GM21717 (cell line): ENCODE data around the gene FOXS1.
A peak's percentile ranks its signal among the peaks of the same experiment; 100 is the strongest.
"Not testable (repeated sequence)": the region's sequence is repeated elsewhere in the genome, so short reads cannot be mapped to it uniquely, and the experiment has no call there.

Experiments
- ATAC-seq: cut with Tn5 transposase; IDR thresholded peaks from one replicate; pipeline ENCODE4 v1.9.1; 2021; ENCODE audit warnings: mild to moderate bottlenecking, moderate library complexity; ENCODE audit not compliant: unreplicated experiment

The FOXS1 gene

DNA sequence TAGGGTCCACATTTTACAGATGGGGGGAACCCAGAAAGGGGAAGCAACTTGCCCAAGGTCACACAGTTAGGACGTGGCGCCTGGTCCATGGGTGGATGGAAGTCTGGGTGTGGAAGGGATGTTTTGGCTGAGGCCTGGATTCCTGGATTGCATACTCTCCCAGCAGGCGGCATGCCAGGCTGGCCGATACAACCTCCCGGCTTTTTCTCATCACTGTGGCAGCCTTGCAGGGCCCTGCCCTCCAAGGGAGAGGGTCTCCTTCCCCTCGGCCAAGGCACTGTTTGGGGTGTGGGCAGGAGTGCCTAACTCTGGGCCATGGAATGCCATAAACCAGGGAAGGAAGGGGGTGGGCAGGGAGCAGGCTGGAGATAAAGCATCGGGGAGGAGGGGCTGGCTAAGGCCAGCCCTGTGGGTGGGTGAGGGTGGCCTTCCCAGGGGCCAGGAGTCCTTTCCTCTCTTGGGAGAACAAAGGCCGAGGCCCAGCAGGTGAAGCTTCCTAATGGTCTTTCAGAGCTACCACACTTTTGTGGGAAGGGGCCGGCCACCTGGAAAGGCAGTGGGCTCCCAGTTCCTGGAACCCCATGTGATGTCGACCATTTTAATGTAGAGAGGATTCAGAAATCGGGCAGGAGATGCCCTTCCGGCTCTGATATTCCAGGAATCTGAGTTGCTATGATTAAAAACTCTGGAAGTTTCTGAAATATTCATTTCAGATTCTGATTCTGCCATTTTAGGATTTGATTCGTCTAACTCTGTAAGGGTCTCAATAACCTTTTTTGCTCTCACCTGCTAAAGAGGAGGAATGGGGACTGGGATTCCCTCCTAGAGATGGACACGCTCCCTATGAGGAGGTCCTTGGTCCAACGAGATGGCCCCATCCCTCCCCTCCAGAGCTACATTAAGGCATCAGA lies 4.2 kb downstream of the FOXS1 start:
- ATAC-seq = no peak

DNA sequence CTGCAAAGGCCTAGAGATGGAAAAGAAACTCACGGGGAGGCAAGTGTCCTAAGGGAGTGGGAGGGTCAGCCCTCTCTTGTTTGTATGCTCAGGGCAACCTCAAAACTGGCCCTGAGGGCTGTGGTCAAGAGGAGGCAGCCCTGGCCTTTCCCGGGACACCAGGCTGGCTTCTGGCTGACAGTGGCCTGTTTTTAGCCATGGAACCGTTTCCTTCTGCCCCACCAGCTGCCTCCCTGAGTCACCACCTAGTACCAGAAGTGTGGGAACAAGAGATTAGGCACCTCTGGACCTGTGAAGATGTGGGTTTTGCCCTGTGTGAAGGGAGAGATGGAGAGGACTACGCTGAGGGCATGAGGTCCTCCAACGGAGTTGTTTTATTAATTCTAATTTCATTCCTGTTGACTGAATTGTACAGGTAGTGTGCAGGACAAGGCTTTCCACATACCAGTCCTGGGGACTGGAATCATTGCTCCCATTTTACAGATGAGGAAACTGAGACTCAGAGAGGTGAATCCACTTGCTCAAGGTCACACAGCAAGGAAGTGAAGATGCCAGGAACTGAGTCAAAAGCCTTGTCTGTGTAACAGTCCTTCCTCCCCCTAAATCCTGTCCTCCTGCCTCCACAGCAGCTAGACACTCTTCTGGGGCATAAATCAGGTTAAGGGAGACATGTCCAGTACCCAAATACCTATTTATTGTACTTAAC lies 5.5 kb downstream of the FOXS1 start:
- ATAC-seq = no peak

DNA sequence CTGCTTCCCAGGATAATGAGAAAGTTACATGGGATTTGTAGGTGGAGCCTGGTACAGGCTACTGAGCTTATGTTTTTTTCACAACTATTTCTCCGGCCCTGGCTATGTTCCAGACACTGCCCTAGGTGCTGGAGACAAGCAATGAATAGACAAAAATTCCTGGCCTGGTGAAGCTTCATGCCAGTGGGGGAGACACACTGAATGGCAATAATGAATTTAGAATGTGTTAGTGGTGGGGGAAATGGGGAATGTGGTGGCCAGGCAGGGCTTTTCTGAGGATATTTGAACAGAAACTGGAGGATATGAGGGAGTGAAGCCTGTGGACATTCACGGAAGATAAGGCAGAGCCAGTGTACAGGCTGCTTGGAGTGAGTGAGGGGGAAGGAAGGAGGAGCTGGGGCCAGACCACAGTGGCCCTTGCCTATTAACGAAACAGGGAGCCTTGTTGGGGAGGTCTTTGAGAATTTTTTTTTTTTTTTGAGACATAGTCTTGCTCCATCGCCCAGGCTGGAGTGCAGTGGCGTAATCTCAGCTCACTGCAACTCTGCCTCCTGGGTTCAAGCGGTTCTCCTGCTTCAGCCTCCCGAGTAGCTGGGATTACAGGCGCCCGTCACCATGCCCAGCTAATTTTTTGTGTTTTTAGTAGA lies 6.6 kb downstream of the FOXS1 start:
- no peak for ATAC-seq

DNA sequence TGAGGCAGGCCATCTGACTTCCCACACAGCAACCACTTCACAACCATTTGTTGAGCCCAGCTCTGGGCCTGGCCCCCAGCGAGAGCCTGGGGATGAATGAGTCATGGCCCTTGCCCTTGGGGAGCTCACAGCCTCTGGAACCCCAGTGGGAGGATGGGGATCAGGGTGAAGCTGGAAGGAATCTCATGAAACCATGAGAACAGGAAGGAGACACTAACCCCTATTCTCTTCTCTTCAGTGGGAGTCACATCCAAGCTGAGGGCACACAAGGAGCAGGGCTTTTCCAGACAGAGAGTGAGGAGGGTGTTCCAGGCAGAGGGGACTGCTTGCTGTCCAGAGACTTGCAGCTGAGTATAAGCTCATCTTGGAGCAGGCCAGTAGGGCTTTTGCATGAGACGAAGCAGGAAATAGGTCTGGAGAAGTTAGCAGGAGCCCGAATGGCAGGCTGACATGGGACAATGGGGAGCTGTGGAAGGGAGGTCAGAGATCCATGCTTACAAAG lies 7.5 kb downstream of the FOXS1 start:
- ATAC-seq = no peak

DNA sequence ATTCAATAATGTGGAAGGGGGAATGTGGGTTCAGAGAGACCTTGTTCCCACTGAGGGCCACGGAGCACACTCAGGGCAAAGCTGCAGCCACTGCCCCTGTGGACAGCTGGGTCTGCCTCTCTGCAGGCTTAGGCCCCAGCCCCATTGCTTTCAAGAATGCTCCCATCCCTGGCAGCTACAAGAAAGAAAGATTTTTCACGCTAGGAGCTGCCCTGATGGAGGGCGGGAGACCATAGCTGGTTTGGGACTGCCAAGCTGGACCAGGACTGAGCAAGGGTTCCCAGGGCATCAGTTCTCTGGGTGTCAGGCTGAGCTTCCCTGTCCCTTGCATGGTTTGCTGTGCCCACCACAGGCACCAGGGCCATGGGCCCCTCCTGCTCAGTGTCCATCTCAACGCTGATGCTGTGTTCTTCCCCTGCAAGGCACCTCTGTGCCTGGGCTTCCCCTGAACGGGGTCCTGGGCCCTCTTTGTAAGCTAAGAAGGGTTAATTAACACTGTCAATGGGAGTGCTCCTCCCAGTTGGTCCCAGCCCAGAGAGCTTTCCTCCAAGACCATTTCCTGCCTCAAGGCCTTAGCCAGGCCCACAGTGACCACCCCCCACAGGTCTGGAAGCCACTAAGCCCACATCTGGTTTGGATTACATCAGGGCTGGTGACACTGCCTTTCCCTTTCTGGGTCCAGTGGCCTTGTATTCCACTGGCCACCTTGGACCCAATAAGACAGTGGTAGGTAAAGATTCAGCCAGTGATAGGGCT lies 8.4 kb downstream of the FOXS1 start:
- ATAC-seq = no peak

DNA sequence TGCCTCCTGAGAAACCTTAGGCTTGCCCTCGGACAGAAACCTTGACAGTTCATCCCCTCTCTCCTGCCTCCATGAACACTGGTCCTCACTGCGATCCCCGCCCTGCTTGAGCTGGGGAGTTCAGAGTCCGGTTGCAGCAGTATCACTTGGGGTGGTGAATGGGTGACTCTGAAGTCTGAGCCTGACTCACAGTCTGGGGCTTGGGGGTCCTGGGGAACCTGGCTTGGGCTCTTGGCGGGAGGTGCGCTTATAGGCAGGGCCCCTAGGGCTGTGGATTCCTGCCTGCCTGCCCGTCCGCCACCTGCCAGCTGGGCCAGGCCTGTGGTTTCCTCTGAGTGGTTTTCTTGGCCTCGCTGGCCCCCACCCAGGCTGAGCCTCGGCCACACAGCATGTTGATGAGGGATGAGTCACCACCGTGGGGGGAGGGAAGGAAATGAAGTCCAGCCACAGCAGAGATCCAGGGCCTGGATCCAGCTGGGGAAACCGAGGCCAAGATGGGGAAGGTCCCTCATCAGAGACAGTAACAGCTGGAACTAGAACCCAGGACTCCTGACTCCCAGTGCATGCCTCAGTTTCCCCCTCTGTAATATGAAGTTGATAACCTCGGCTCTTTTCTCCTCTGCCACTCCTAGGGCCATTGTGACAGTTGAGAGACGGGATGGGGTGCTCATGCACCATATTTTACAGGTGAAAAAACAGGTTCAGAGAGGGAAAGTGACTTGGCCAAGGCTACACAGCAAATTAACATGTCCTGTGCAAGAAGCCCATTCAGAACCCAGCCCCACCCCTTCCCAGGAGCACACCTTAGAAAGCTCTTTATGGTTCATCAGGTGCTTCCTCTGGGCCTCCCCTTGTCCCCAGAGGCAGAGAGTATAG lies 9.2 kb downstream of the FOXS1 start:
- ATAC-seq = peak; percentile 56

DNA sequence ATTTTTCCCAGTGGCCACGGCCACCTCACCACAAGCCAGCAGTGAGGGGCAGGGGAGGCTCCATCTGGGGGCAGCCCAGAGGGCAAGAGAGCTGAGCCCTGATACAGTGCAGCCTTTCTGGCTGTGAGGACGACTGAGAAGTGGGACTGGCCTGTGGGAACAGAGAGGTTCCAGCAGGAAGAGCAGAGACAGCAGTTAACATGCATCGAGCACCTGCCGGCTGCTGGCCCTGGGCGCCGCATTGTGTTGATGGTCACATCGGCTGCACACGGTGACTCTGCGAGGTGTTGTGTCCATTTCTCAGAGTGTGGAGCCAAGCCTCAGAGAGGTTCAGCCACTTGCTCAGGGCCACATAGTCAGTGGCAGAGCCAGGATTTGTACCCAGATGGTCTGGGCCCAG lies 9.8 kb downstream of the FOXS1 start:
- ATAC-seq = no peak

DNA sequence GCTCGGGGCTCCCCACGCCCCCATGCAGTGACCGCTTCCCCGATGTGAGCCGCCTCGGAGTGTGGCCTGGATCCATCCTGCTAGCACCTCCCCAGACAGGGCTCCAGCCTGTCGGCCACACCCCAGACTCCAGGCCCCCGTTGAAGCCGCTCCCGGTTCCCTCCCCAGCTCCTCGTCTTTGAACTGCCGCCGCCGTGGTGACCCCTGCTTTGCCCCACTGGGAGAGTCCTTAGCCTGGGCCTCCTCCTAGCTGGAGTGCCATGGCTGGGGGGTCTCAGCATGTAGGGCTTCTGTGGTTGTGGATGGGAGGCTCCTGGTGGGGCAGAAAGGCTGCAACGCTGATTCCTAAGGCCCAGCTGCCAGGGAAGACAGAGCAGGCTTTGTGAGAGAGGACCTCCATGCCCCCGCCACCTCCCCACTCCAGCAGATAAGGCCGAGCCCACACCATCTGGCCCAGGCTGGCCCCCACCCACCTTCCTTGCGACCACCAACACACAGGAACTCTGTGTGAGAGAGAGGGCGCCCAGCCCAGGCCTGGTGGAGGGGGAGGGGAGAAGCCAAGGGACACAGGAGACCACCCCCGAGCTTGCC lies 11.4 kb downstream of the FOXS1 start:
- no peak for ATAC-seq

DNA sequence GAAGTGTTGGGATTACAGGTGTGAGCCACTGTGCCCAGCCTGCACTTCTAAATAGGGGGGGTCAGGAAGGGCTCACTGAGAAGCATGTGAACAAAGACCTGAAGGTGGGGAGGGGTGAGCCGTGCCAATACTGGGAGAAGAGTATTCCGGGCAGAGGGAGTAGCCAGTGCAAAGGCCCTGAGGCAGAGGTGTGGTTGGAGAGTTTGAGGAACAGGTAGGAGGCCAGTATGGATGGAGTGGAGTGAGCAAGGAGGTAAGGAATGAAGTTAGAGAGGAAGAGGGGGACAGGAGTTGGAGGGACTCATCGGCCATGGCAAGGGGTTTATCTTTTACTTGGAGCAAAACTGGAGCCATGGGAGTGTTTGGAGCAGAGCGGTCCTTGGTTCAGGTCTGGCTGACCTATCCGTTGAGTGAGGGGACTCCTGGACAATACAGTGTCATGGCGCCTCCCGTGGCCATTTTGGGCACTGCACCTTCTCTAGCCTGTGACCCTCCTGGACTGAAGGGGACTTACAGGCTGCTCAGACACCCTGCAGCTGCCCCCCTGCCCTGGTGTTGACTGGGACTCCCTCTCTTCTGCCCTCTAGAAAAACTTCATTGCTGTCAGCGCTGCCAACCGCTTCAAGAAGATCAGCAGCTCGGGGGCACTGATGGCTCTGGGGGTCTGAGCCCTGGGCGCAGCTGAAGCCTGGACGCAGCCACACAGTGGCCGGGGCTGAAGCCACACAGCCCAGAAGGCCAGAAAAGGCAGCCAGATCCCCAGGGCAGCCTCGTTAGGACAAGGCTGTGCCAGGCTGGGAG lies 12.1 kb downstream of the FOXS1 start:
- no peak for ATAC-seq

DNA sequence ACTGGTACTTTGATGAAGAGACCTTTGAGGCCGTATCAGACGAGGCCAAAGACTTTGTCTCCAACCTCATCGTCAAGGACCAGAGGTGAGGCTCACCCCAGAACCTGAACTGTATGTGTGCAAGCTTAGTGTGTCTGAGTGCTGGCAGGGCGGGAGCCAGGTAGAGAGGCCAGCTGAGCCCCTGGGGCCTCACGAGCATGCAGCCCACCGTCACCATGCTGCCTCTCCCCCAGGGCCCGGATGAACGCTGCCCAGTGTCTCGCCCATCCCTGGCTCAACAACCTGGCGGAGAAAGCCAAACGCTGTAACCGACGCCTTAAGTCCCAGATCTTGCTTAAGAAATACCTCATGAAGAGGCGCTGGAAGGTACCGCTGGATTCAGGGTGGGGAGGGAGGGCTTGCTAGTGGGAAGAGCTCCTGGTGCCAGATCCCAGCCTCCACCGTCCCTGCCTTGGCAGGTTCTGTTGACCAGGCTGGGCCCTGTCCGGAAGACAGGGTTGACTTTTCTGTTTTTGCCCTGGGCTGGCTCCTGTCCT lies 13.6 kb downstream of the FOXS1 start:
- ATAC-seq = no peak

DNA sequence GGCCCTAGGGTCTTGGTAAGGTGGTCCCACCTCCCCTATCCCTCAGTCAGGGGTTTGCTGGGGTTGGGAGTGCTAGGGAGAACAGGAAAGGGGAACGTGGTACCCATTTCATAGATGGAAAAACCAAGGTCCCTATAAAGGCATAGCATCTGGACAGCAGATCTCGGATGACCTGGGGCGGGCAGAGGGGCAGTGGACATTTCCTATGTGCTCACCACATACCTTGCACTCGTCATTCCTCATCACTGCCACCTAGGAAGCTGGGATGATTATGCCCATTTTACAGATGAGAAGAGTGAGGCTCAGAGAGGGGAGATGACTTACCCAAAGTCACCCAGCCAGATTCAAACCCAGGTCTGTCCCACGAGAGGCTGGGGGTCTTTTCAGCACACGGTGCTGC lies 14.2 kb downstream of the FOXS1 start:
- ATAC-seq = no peak

DNA sequence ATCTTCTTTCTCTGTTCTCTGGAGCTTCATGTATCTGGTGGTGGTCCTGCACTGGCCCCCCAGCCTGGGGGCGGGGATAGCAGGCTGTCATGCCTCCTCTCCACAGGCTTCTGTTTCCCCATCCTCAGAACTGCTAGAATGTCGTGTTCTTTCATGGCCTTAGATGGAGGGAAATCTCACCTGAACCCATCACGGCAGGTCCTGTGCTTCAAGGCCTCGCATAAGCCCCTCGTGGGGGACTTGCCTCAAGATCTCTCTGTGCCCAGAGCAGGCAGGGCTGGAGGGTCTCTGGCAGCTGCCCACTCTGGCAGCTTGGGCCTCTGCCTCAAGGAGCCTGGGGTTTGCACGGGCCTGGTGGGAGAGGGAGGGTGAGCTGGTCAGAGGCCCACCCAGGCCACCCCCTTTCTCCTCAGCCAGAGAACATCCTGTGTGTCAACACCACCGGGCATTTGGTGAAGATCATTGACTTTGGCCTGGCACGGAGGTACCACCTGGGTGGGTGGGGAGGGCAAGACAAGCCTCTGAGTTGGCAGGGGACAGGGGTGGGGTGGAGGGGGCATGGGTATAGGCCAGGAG lies 14.9 kb downstream of the FOXS1 start:
- ATAC-seq = no peak

DNA sequence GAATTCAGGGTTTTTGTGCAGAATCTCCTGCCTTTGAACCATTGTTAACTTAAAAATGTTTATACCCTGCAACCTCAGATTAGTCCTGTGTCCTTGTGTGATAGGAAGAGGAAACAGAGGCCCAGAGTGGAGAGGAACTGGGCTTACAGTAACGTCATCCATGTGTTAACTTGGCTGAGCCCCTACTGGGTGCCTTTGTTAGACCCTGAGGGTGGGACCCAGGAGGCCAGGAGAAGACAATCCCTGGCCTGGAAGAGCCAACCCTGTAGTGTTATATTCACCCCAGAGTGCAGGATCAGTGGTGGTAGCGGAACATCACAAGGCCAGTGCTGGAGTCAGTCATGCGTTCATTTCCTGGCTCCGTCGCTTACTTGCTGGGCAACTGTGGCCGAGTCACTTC lies 15.7 kb downstream of the FOXS1 start:
- ATAC-seq = no peak

DNA sequence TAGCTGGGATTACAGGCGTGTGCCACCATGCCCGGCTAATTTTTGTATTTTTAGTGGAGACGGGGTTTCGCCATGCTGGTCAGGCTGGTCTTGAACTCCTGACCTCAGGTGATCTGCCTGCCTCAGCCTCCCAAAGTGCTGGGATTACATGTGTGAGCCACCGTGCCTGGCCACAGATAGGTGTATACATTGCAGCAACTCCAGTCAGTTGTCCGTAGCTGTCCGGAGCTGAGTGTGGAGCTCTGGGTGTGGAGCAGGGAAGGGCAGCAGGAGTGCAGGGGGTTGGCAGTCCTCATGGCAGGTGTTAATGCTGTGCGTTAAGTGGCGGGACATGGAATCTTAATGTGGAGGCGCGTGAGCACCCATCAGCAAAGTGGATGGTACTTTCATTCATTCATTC lies 17.4 kb downstream of the FOXS1 start:
- not testable (repeated sequence) for ATAC-seq

DNA sequence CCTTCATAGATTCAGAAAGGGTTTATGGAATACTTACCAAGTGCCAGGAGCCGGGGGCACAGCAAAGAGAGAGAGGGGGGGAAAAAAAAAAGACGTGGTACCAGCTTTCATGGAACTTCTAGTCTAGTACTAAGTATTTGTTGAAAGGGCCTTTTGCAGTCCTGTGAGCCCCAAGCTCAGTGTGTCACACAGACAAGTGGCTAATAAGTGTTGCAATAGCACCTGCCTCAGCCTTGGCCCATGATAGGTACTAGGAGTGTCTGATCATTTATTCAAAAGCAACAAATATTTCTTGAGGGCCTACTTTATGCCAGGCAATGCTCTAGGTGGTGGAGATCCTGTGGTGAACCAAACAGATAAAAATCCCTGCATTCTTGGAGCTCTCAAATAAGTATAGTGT lies 18.3 kb downstream of the FOXS1 start:
- ATAC-seq = no peak

DNA sequence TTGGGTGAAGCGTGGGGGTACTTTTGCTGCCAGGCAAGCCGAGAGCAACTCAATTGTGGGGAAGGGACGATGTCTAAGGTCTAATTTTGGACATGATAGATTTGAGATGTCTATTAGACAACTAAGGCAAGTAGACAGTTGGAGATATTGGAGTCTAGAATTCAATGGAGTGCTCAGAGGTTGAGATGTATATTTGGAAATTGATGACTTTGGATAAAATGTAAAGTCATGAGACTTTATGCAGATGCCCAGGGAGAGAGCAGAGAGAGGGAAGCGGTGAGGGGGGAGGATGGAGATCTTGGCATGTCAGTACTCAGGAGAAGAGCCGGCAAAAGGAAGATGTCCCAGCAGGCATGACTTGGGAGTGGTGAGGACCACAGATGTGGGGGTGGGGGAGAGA lies 19.3 kb downstream of the FOXS1 start:
- ATAC-seq = no peak

DNA sequence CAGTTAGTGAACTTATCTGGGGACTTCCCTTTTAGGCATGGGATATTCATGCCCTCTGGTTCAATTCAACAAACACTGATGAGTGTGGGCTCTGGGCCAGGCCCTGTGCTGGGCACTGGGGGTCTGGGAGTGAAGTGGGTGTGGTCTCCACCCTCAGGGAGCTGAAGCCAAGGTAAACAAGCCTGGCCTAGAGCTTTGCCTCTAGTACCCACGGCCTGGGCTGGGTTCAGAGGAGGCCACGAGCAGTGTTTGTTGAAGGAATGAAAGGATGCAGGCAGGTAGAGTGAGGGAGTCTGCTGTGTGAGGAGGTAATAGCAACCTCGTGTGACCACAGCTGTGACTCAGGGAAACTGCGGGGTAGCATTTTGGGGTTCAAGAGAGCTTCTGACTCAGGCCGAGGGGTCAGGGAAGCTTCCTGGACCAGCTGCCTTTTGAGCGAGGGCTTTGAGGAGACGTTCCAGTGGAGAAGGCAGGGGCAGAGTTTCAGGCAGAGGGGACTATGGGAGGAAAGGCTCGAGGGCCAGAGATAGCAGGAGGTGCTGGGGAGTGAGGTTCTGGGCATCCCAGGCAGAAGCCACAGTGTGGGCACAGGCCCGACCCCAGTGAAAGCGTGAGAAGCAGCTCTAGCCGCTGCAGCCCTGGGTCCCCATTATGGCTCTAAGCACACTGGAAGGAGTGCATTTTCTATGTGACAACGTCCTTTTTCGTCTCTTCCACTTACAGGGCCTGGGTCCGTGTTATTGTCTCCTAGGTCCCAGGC lies 20.7 kb downstream of the FOXS1 start:
- no peak for ATAC-seq
